ENCODE measurements around the gene GATB.

DNA sequence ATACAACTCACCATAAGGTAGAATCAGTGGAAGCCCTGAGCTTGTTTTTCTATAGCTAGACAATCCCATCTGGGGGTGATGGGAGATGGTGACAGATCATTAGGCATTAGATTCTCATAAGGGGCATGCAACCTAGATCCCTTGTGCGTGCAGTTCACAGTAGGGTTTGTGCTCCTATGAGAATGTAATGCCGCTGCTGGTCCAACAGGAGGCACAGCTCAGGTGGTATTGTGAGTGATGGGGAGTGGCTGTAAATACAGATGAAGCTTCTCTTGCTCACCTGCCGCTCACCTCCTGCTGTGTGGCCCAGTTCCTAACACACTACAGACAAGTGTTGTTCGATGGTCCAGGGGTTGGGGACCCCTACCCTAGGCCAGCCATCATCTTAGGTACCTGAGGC, 5.9 kb upstream of the GATB start:
- TF ChIP-seq EZH2 (IDR thresholded peaks at IDR 0.05; ENCODE audit: borderline replicate concordance, insufficient read depth, low read depth, low read length, poor library complexity, severe bottlenecking): no peak
- TF ChIP-seq, protein P1, sequence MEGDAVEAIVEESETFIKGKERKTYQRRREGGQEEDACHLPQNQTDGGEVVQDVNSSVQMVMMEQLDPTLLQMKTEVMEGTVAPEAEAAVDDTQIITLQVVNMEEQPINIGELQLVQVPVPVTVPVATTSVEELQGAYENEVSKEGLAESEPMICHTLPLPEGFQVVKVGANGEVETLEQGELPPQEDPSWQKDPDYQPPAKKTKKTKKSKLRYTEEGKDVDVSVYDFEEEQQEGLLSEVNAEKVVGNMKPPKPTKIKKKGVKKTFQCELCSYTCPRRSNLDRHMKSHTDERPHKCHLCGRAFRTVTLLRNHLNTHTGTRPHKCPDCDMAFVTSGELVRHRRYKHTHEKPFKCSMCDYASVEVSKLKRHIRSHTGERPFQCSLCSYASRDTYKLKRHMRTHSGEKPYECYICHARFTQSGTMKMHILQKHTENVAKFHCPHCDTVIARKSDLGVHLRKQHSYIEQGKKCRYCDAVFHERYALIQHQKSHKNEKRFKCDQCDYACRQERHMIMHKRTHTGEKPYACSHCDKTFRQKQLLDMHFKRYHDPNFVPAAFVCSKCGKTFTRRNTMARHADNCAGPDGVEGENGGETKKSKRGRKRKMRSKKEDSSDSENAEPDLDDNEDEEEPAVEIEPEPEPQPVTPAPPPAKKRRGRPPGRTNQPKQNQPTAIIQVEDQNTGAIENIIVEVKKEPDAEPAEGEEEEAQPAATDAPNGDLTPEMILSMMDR (IDR thresholded peaks at IDR 0.05): no peak
